Activated T-helper 2 cell treated with anti-CD3 and anti-CD28 coated beads, Interferon-gamma antibody, Interleukin-2, Interleukin-4, amounts not matched to agents 10 μg/mL and 5 μg/mL and 100 μg/mL, durations not matched to agents 14 hours and 24 hours and 36 hours (primary cell): ENCODE measurements around the gene SUN3. TPM values are rescaled to one million over a fixed set of nuclear protein-coding genes. Genes with fewer than 3 reads are reported as not detected.
"Not testable (repeated sequence)": the region's sequence is repeated elsewhere in the genome, so short reads cannot be mapped to it uniquely, and the experiment has no call there.

Experiments used
- DNase-seq: peaks from one replicate; pipeline ENCODE4 v3.0.0; 2021; ENCODE audit warnings: low spot score
- H3K27ac Mint-ChIP-seq: one replicate; pipeline ENCODE4 v1.8.0; 2021; ENCODE audit warnings: mixed read lengths
- H3K27me3 Mint-ChIP-seq: one replicate; pipeline ENCODE4 v1.8.0; 2021; ENCODE audit warnings: low read depth, mixed read lengths
- H3K36me3 Mint-ChIP-seq: one replicate; pipeline ENCODE4 v1.8.0; 2021; ENCODE audit warnings: low read depth, mixed read lengths
- H3K4me1 Mint-ChIP-seq: one replicate; pipeline ENCODE4 v1.8.0; 2021; ENCODE audit warnings: low read depth, mixed read lengths
- H3K4me3 Mint-ChIP-seq: one replicate; pipeline ENCODE4 v1.8.0; 2021; ENCODE audit warnings: low read depth, mild to moderate bottlenecking, moderate library complexity, mixed read lengths
- H3K9me3 Mint-ChIP-seq: one replicate; pipeline ENCODE4 v1.8.0; 2021; ENCODE audit warnings: mixed read lengths
- intact Hi-C: fragments of 100-400 bp; cut with micrococcal nuclease; formaldehyde crosslinking; loops from one replicate; pipeline ENCODE4 v1.15.1; 2023
- total RNA-seq: library from RNA; stranded (reverse); gene quantifications from 2 replicates; pipeline ENCODE4 v1.2.3, GENCODE V29; 2022

SUN3 gene
- total RNA-seq, 1 donor from 2014 or later: not detected

GRCh38 chr7:48016641-48017040, 12.3 kb downstream of the SUN3 start:
- Mint-ChIP-seq H3K27ac (no peak overlapping the region), H3K27me3 (peaks cover 25% of the 10 kb centered on the region), H3K36me3 (no peaks in the 10 kb centered on the region), H3K9me3 (peaks cover 10% of the 10 kb centered on the region), H3K4me3 (no peak overlapping the region), H3K4me1 (no peaks in the 10 kb centered on the region)
- intact Hi-C loops: no loop called here
- DNase-seq: no peak

GRCh38 chr7:48011951-48012350, 17.0 kb downstream of the SUN3 start:
- Mint-ChIP-seq H3K9me3 (no peaks in the 10 kb centered on the region), H3K36me3 (no peaks in the 10 kb centered on the region), H3K27ac (no peak overlapping the region), H3K4me3 (no peak overlapping the region), H3K27me3 (peaks cover 7% of the 10 kb centered on the region), H3K4me1 (no peaks in the 10 kb centered on the region)
- DNase-seq: no peak
- intact Hi-C loops: no loop called here

GRCh38 chr7:48011323-48011722, 17.6 kb downstream of the SUN3 start:
- DNase-seq: no peak
- Mint-ChIP-seq H3K4me1 (no peaks in the 10 kb centered on the region), H3K27me3 (peaks cover 7% of the 10 kb centered on the region), H3K9me3 (no peaks in the 10 kb centered on the region), H3K27ac (no peak overlapping the region), H3K4me3 (no peak overlapping the region), H3K36me3 (no peaks in the 10 kb centered on the region)
- intact Hi-C loops: no loop called here

GRCh38 chr7:48009954-48010353, 19.0 kb downstream of the SUN3 start:
- Mint-ChIP-seq H3K9me3 (no peaks in the 10 kb centered on the region), H3K27me3 (peaks cover 10% of the 10 kb centered on the region), H3K27ac (no peak overlapping the region), H3K4me1 (no peaks in the 10 kb centered on the region), H3K4me3 (no peak overlapping the region), H3K36me3 (no peaks in the 10 kb centered on the region)
- intact Hi-C loops: no loop called here
- DNase-seq: no peak

GRCh38 chr7:48009257-48009656, 19.6 kb downstream of the SUN3 start:
- peaks cover 15% of the 10 kb centered on the region for H3K27me3 Mint-ChIP-seq
- intact Hi-C loops: no loop called here
- no peaks in the 10 kb centered on the region for H3K9me3 Mint-ChIP-seq
- no peak for DNase-seq
- no peaks in the 10 kb centered on the region for H3K36me3 Mint-ChIP-seq
- H3K27ac Mint-ChIP-seq: no peak overlapping the region
- H3K4me1 Mint-ChIP-seq: peaks cover 3% of the 10 kb centered on the region
- no peak overlapping the region for H3K4me3 Mint-ChIP-seq

- no peaks in the 10 kb centered on the region for H3K36me3 Mint-ChIP-seq
- intact Hi-C loops: no loop called here
- no peak overlapping the region for H3K4me3 Mint-ChIP-seq
- DNase-seq: no peak
- H3K9me3 Mint-ChIP-seq: peaks cover 6% of the 10 kb centered on the region
- peaks cover 26% of the 10 kb centered on the region for H3K27me3 Mint-ChIP-seq
- no peak overlapping the region for H3K27ac Mint-ChIP-seq
- H3K4me1 Mint-ChIP-seq: peaks cover 3% of the 10 kb centered on the region
Measured at GRCh38 chr7:48006866-48007265, 22.0 kb downstream of the SUN3 start.

- no peak overlapping the region for H3K4me3 Mint-ChIP-seq
- H3K9me3 Mint-ChIP-seq: peaks cover 6% of the 10 kb centered on the region
- no peaks in the 10 kb centered on the region for H3K36me3 Mint-ChIP-seq
- no peak for DNase-seq
- intact Hi-C loops: no loop called here
- H3K27me3 Mint-ChIP-seq: peaks cover 33% of the 10 kb centered on the region
- peaks cover 4% of the 10 kb centered on the region for H3K4me1 Mint-ChIP-seq
- H3K27ac Mint-ChIP-seq: no peak overlapping the region
Measured at GRCh38 chr7:48004638-48005037, 24.3 kb downstream of the SUN3 start.

GRCh38 chr7:48004032-48004431, 24.9 kb downstream of the SUN3 start:
- H3K27me3 Mint-ChIP-seq: peaks cover 31% of the 10 kb centered on the region
- intact Hi-C loops: no loop called here
- no peak for DNase-seq
- H3K4me1 Mint-ChIP-seq: peaks cover 4% of the 10 kb centered on the region
- H3K9me3 Mint-ChIP-seq: peaks cover 6% of the 10 kb centered on the region
- no peak overlapping the region for H3K27ac Mint-ChIP-seq
- no peak overlapping the region for H3K4me3 Mint-ChIP-seq
- H3K36me3 Mint-ChIP-seq: no peaks in the 10 kb centered on the region

- DNase-seq, H3K9me3 Mint-ChIP-seq: not testable (repeated sequence)
- peaks cover 30% of the 10 kb centered on the region for H3K27me3 Mint-ChIP-seq
Measured at GRCh38 chr7:48000164-48000563, 28.7 kb downstream of the SUN3 start.

GRCh38 chr7:47999413-47999812, 29.5 kb downstream of the SUN3 start:
- H3K4me3 Mint-ChIP-seq: no peak overlapping the region
- H3K36me3 Mint-ChIP-seq: no peaks in the 10 kb centered on the region
- intact Hi-C loops: loop anchor here (10.0 kb wide), 1 partner anchor 255 kb away; no protein-coding TSS in a partner anchor
- H3K9me3 Mint-ChIP-seq: peaks cover 12% of the 10 kb centered on the region
- DNase-seq: no peak
- peaks cover 25% of the 10 kb centered on the region for H3K27me3 Mint-ChIP-seq
- no peak overlapping the region for H3K27ac Mint-ChIP-seq
- H3K4me1 Mint-ChIP-seq: peaks cover 1% of the 10 kb centered on the region

More at GRCh38 chr7:48000164-48000563, 28.7 kb downstream of the SUN3 start:
- H3K36me3 Mint-ChIP-seq, intact Hi-C loops, H3K4me1 Mint-ChIP-seq, H3K27ac Mint-ChIP-seq, H3K4me3 Mint-ChIP-seq: not testable (repeated sequence)

- intact Hi-C loops: loop anchor here (1.0 to 10.0 kb wide), 4 partner anchors 48 to 305 kb away; no protein-coding TSS in a partner anchor
- Mint-ChIP-seq H3K27ac (peak overlapping the region; percentile 89), H3K4me3 (peak overlapping the region; percentile 85), H3K9me3 (peaks cover 7% of the 10 kb centered on the region), H3K4me1 (peaks cover 20% of the 10 kb centered on the region), H3K27me3 (peaks cover 1% of the 10 kb centered on the region), H3K36me3 (no peaks in the 10 kb centered on the region)
- DNase-seq: no peak
Measured at GRCh38 chr7:47992446-47992845, 36.5 kb downstream of the SUN3 start.

GRCh38 chr7:47991741-47992311, 37.1 kb downstream of the SUN3 start:
- peak overlapping the region; percentile 89 for H3K27ac Mint-ChIP-seq
- no peaks in the 10 kb centered on the region for H3K36me3 Mint-ChIP-seq
- intact Hi-C loops: loop anchor here (1.0 to 10.0 kb wide), 6 partner anchors 13 to 305 kb away; partner anchors contain the start of gene HUS1
- peak overlapping the region; percentile 85 for H3K4me3 Mint-ChIP-seq
- DNase-seq: peak; percentile 84
- peaks cover 1% of the 10 kb centered on the region for H3K27me3 Mint-ChIP-seq
- peaks cover 7% of the 10 kb centered on the region for H3K9me3 Mint-ChIP-seq
- peaks cover 20% of the 10 kb centered on the region for H3K4me1 Mint-ChIP-seq

- intact Hi-C loops: loop anchor here (1.0 to 10.0 kb wide), 4 partner anchors 12 to 306 kb away; partner anchors contain the start of gene HUS1
- no peak for DNase-seq
- Mint-ChIP-seq H3K9me3 (peaks cover 7% of the 10 kb centered on the region), H3K4me1 (peaks cover 20% of the 10 kb centered on the region), H3K27ac (peak overlapping the region; percentile 89), H3K36me3 (no peaks in the 10 kb centered on the region), H3K4me3 (peak overlapping the region; percentile 85), H3K27me3 (peaks cover 1% of the 10 kb centered on the region)
Measured at GRCh38 chr7:47991270-47991669, 37.6 kb downstream of the SUN3 start.
